ENCODE data around the gene A2M. TPM values are rescaled to one million over a fixed set of nuclear protein-coding genes. Genes with fewer than 3 reads are reported as not detected.

Gene A2M
- total and polyA plus RNA-seq, 2 of the 13 experiments (the other 11 are each of a cell fraction or from before 2014, with no cell fraction given) = 2,807 to 6,551 TPM

GRCh38 chr12:9122091-9122609 lies 6.4 kb upstream of the A2M start (continued):
- peak; percentile 23; the same call in 1 of the 2 replicates for TF ChIP-seq ZNF574 (CRISPR knock-in tag; IDR thresholded peaks at IDR 0.05)
- peak; percentile 93 for TF ChIP-seq SOX13 (IDR thresholded peaks at IDR 0.05)
- peak in 1 of 2 experiments; percentile 95; a peak in 2 of 4 replicates for TF ChIP-seq SOX13 (CRISPR knock-in tag; conservative IDR thresholded peaks at IDR 0.05 in 1 of 2, IDR thresholded peaks at IDR 0.05 in 1 of 2)
- 0 out of 2 replicates have a peak, but pooled peaks have one; percentile 20 for TF ChIP-seq BHLHE40 (IDR thresholded peaks at IDR 0.05; ENCODE audit: low read length)
- TF ChIP-seq, protein P1, sequence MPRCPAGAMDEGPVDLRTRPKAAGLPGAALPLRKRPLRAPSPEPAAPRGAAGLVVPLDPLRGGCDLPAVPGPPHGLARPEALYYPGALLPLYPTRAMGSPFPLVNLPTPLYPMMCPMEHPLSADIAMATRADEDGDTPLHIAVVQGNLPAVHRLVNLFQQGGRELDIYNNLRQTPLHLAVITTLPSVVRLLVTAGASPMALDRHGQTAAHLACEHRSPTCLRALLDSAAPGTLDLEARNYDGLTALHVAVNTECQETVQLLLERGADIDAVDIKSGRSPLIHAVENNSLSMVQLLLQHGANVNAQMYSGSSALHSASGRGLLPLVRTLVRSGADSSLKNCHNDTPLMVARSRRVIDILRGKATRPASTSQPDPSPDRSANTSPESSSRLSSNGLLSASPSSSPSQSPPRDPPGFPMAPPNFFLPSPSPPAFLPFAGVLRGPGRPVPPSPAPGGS (CRISPR knock-in tag; IDR thresholded peaks at IDR 0.05) = no peak
- TF ChIP-seq MLXIP (CRISPR knock-in tag; IDR thresholded peaks at IDR 0.05; ENCODE audit: borderline replicate concordance) = peak; percentile 68; the same call in 1 of the 2 replicates
- TF ChIP-seq SALL1 (CRISPR knock-in tag; IDR thresholded peaks at IDR 0.05) = peak; percentile 88; the same call in 1 of the 2 replicates
- TF ChIP-seq, protein P2, sequence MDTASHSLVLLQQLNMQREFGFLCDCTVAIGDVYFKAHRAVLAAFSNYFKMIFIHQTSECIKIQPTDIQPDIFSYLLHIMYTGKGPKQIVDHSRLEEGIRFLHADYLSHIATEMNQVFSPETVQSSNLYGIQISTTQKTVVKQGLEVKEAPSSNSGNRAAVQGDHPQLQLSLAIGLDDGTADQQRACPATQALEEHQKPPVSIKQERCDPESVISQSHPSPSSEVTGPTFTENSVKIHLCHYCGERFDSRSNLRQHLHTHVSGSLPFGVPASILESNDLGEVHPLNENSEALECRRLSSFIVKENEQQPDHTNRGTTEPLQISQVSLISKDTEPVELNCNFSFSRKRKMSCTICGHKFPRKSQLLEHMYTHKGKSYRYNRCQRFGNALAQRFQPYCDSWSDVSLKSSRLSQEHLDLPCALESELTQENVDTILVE (CRISPR knock-in tag; IDR thresholded peaks at IDR 0.05) = 0 out of 2 replicates have a peak, but pooled peaks have one; percentile 16
- peak; percentile 85 for TF ChIP-seq SIX4 (CRISPR knock-in tag; IDR thresholded peaks at IDR 0.05)
- peak; percentile 97 for TF ChIP-seq FOXA3 (CRISPR knock-in tag; IDR thresholded peaks at IDR 0.05)
- no peak for TF ChIP-seq TIGD3 (CRISPR knock-in tag; IDR thresholded peaks at IDR 0.05; ENCODE audit: borderline replicate concordance)
- TF ChIP-seq, protein P3, sequence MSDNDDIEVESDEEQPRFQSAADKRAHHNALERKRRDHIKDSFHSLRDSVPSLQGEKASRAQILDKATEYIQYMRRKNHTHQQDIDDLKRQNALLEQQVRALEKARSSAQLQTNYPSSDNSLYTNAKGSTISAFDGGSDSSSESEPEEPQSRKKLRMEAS (IDR thresholded peaks at IDR 0.05) = peak; percentile 53; the same call in 1 of the 2 replicates
- TF ChIP-seq ZNF503 (CRISPR knock-in tag; IDR thresholded peaks at IDR 0.05) = peak; percentile 98
- no peak for TF ChIP-seq CHCHD3 (CRISPR knock-in tag; IDR thresholded peaks at IDR 0.05)
- TF ChIP-seq ZNF607 (CRISPR knock-in tag; IDR thresholded peaks at IDR 0.05; ENCODE audit: borderline replicate concordance) = no peak; the same call in 1 of the 2 replicates
- TF ChIP-seq GATAD2A (CRISPR knock-in tag; IDR thresholded peaks at IDR 0.05) = peak; percentile 86
- peak; percentile 92 for TF ChIP-seq HHEX (CRISPR knock-in tag; IDR thresholded peaks at IDR 0.05)
- no peak for TF ChIP-seq ZNF724P (CRISPR knock-in tag; IDR thresholded peaks at IDR 0.05; ENCODE audit: borderline replicate concordance)

Measured in HepG2 (cell line).